Neural progenitor cell (in vitro differentiated cells): ENCODE data around the gene FBXO34.

Experiments used
- EZH2 ChIP-seq: fragments of 200-600 bp; sonication (generic); IDR thresholded peaks from 2 replicates; pipeline ENCODE4 v1.6.1; 2017; ENCODE audit warnings: antibody characterized with exemption, mild to moderate bottlenecking, moderate library complexity
- EZH2phosphoT487 ChIP-seq: fragments of 200-600 bp; sonication (generic); IDR thresholded peaks from 2 replicates; pipeline ENCODE4 v1.6.1; 2017; ENCODE audit warnings: antibody characterized with exemption
- TF ChIP-seq, protein P1 (sequence below): fragments of 200-600 bp; sonication (generic); IDR thresholded peaks from 2 replicates; pipeline ENCODE4 v1.5.1; 2017; ENCODE audit warnings: antibody characterized with exemption, mild to moderate bottlenecking

DNA sequence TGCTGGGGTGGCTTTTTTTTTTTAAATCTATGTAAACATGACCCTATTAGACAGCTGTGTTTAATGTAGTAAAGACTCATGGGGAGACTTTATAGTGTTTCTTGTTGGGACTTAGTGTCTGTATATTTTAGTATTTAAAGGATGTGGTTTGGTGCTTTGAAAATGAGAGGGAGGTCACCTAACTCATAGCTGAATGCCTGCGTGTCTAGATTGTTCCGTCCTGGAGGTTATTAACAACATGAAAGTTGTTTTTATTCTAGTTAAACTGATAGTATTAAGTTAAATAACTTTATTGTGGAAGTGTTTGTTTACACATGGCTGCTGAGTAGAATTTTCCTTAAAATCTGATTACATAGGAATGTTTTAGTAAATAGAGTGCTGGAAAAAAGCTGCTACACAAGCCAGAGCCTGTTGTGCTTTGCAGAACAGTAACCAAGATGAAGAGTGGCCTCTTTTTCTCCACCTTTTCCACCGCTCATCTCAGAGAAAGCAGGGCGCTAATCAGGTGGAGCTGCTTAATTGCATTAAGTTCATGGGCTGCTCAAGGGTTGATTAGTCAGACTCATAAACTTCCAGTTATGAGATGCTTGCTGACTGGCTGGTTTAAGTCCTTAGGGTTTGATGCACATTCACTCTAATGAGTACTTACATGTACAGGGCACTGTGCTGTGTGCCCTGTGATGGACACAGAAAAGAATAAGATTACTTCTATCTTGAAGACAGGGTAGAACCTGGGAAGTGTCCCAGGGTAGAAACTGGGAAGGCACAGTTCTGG, 62.7 kb downstream of the FBXO34 start:
- TF ChIP-seq, protein P1, sequence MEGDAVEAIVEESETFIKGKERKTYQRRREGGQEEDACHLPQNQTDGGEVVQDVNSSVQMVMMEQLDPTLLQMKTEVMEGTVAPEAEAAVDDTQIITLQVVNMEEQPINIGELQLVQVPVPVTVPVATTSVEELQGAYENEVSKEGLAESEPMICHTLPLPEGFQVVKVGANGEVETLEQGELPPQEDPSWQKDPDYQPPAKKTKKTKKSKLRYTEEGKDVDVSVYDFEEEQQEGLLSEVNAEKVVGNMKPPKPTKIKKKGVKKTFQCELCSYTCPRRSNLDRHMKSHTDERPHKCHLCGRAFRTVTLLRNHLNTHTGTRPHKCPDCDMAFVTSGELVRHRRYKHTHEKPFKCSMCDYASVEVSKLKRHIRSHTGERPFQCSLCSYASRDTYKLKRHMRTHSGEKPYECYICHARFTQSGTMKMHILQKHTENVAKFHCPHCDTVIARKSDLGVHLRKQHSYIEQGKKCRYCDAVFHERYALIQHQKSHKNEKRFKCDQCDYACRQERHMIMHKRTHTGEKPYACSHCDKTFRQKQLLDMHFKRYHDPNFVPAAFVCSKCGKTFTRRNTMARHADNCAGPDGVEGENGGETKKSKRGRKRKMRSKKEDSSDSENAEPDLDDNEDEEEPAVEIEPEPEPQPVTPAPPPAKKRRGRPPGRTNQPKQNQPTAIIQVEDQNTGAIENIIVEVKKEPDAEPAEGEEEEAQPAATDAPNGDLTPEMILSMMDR = no peak
- TF ChIP-seq EZH2 (no peak), EZH2phosphoT487 (no peak)
